ENCODE data around the gene PTPN14. TPM values are rescaled to one million over a fixed set of nuclear protein-coding genes. Genes with fewer than 3 reads are reported as not detected.

Gene PTPN14
- total and polyA plus RNA-seq, 3 donors from 2014 or later, result 14.8 to 59.2 (median 42.2) TPM

- no peak for DNase-seq
- intact Hi-C loops (cut with DNase I; ENCODE audit: low total_unique reads), result no loop called here
- Histone ChIP-seq H3K36me3 (ENCODE audit: low read depth, missing control alignments) (no peaks in the 10 kb centered on the region), H3K27ac (no peak overlapping the region), H3K4me3 (no peak overlapping the region), H3K9me3 (no peaks in the 10 kb centered on the region), H3K4me1 (no peaks in the 10 kb centered on the region), H3K27me3 (no peaks in the 10 kb centered on the region)
- WGBS, 2 donors, result 93 to 100% methylated on average over 1 of the region's 1 CpG
- TF ChIP-seq CTCF (IDR thresholded peaks at IDR 0.05) (no peak), POLR2A (IDR thresholded peaks at IDR 0.05) (no peak)
These were observed 84.3 kb downstream of the PTPN14 start for GRCh38 chr1:214467078-214467585.

GRCh38 chr1:214466403-214467077 lies 84.9 kb downstream of the PTPN14 start:
- Histone ChIP-seq H3K36me3 (ENCODE audit: low read depth, missing control alignments) (no peaks in the 10 kb centered on the region), H3K27me3 (no peaks in the 10 kb centered on the region), H3K4me1 (no peaks in the 10 kb centered on the region), H3K27ac (no peak overlapping the region), H3K4me3 (no peak overlapping the region), H3K9me3 (no peaks in the 10 kb centered on the region)
- intact Hi-C loops (cut with DNase I; ENCODE audit: low total_unique reads), result no loop called here
- WGBS, 2 donors, result 63 to 88% methylated on average over 3 of the region's 3 CpGs
- TF ChIP-seq CTCF (IDR thresholded peaks at IDR 0.05), result no peak
- no peak for TF ChIP-seq POLR2A (IDR thresholded peaks at IDR 0.05)
- no peak for DNase-seq

- Histone ChIP-seq H3K9me3 (no peaks in the 10 kb centered on the region), H3K27me3 (no peaks in the 10 kb centered on the region), H3K27ac (no peak overlapping the region), H3K4me1 (no peaks in the 10 kb centered on the region), H3K36me3 (ENCODE audit: low read depth, missing control alignments) (no peaks in the 10 kb centered on the region), H3K4me3 (no peak overlapping the region)
- intact Hi-C loops (cut with DNase I; ENCODE audit: low total_unique reads), result no loop called here
- WGBS, 2 donors, result 77 to 90% methylated on average over 23 to 30 of the region's 30 CpGs
- TF ChIP-seq CTCF (IDR thresholded peaks at IDR 0.05) (no peak), POLR2A (IDR thresholded peaks at IDR 0.05) (no peak)
- DNase-seq, result no peak
These were observed 86.7 kb downstream of the PTPN14 start for GRCh38 chr1:214464445-214465287.

DNA sequence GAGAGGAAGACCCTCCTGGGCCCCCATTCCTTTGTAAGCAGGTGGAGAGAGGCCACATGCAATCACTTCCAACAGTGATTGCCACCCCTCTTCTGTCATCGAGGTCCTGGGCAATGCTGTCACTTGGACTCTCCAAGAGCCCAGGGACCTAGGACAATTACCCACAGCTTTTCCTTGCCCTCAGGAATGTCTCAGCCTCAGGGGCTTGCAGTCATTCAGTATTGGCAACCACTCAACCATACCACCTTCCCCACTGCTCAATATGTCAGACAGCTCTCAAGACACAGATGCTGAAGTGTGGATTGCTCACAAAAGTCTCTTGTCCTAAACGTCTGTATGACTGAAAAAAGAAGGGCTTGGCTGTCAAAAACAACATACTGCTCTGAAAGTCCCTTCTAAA lies 87.8 kb downstream of the PTPN14 start:
- 56 to 76% methylated on average over 2 of the region's 2 CpGs for WGBS, 2 donors
- Histone ChIP-seq H3K9me3 (no peaks in the 10 kb centered on the region), H3K27ac (no peak overlapping the region), H3K36me3 (ENCODE audit: low read depth, missing control alignments) (no peaks in the 10 kb centered on the region), H3K4me3 (no peak overlapping the region), H3K27me3 (no peaks in the 10 kb centered on the region), H3K4me1 (no peaks in the 10 kb centered on the region)
- DNase-seq, result no peak
- TF ChIP-seq POLR2A (IDR thresholded peaks at IDR 0.05) (no peak), CTCF (IDR thresholded peaks at IDR 0.05) (no peak)
- intact Hi-C loops (cut with DNase I; ENCODE audit: low total_unique reads), result no loop called here
